Fibroblast of the aortic adventitia (primary cell): ENCODE results near the gene L1CAM. TPM values are rescaled to one million over a fixed set of nuclear protein-coding genes. Genes with fewer than 3 reads are reported as not detected.

ENCODE experiments used
- DNase-seq: peaks from one replicate; pipeline ENCODE4 v3.0.0-alpha.2; 2010; ENCODE audit warnings: low read depth
- H3K4me3 ChIP-seq: 2 replicates; pipeline ENCODE4 v1.5.1; 2011; ENCODE audit warnings: low read depth, mild to moderate bottlenecking, control low read depth, low read length, moderate library complexity
- CTCF ChIP-seq: IDR thresholded peaks from 2 replicates; pipeline ENCODE4 v1.5.1; 2011; ENCODE audit warnings: mild to moderate bottlenecking, low read length, control low read depth, inconsistent platforms; ENCODE audit not compliant: insufficient read depth
- total RNA-seq: library from RNA; depleted of rRNA; stranded (reverse); fragments of >200 nt; gene quantifications from 2 replicates; pipeline ENCODE4 v1.2.3, GENCODE V29; 2012; ENCODE audit warnings: low replicate concordance

L1CAM gene
- 0.36 and 1.6 TPM in 2 replicates for total RNA-seq

- no peak for TF ChIP-seq CTCF
- no peak within 1 kb of the TSS for H3K4me3 ChIP-seq
- no peak for DNase-seq
These were observed at the start of gene L1CAM for GRCh38 chrX:153885968-153886903. L1CAM (minus strand) TSS chrX:153886173; CDS start chrX:153875836, 10,337 bp downstream.

GRCh38 chrX:153935326-153935851 is 49.4 kb upstream of the L1CAM start:
- peak overlapping the region; percentile 52 for H3K4me3 ChIP-seq
- no peak for TF ChIP-seq CTCF
- DNase-seq = no peak

- DNase-seq = peak; percentile 57
These were observed 48.9 kb upstream of the L1CAM start, which contains the start of gene NAA10 for GRCh38 chrX:153934762-153935325. NAA10 (minus strand) TSS chrX:153935037; CDS start chrX:153934904, 133 bp downstream.

GRCh38 chrX:153934148-153934761 is 48.3 kb upstream of the L1CAM start:
- TF ChIP-seq CTCF = no peak
- no peak for DNase-seq
- peak overlapping the region; percentile 79 for H3K4me3 ChIP-seq

More at GRCh38 chrX:153934762-153935325, 48.9 kb upstream of the L1CAM start, which contains the start of gene NAA10:
- peak within 1 kb of the TSS; percentile 79 for H3K4me3 ChIP-seq
- TF ChIP-seq CTCF = no peak

GRCh38 chrX:153933748-153934147 is 47.8 kb upstream of the L1CAM start:
- DNase-seq = peak; percentile 35
- no peak for TF ChIP-seq CTCF
- H3K4me3 ChIP-seq = peak overlapping the region; percentile 79

- no peak for TF ChIP-seq CTCF
- no peak overlapping the region for H3K4me3 ChIP-seq
- DNase-seq = no peak
These were observed 46.4 kb upstream of the L1CAM start for GRCh38 chrX:153932220-153932915.
